Keratinocyte (primary cell): ENCODE measurements around the gene ZSWIM6. TPM values are rescaled to one million over a fixed set of nuclear protein-coding genes. Genes with fewer than 3 reads are reported as not detected.

ENCODE experiments used
- DNase-seq: peaks from one replicate; pipeline ENCODE4 v3.0.0-alpha.2; 2011; ENCODE audit warnings: low read depth, missing footprints, low spot score
- FAIRE-seq: peaks from 2 replicates; lab custom pipeline; 2011; peaks lifted over from hg19 to GRCh38; lab: Jason Lieb, UNC
- H2AFZ ChIP-seq: 2 replicates; pipeline ENCODE4 v1.6.0; 2012; ENCODE audit warnings: low read length, control low read depth, inconsistent platforms; ENCODE audit not compliant: control insufficient read depth
- H3K27ac ChIP-seq: 2 replicates; pipeline ENCODE4 v1.5.1; 2011; ENCODE audit warnings: low read length; ENCODE audit not compliant: control insufficient read depth, insufficient read depth
- H3K27me3 ChIP-seq: 3 replicates; pipeline ENCODE4 v1.6.0; 2011; ENCODE audit warnings: low read length; ENCODE audit not compliant: control insufficient read depth, insufficient read depth; ENCODE audit errors: extremely low read depth
- H3K36me3 ChIP-seq, 2 experiments: 2 replicates in 1 of 2; 3 replicates in 1 of 2; pipeline ENCODE4 v1.5.1; 2011; ENCODE audit warnings: low read length in 2 of 2, mild to moderate bottlenecking in 1 of 2; ENCODE audit not compliant: control insufficient read depth in 2 of 2, insufficient read depth in 2 of 2; ENCODE audit errors: extremely low read depth in 1 of 2
- H3K4me1 ChIP-seq: 3 replicates; pipeline ENCODE4 v1.5.1; 2011; ENCODE audit warnings: low read length; ENCODE audit not compliant: control insufficient read depth, insufficient read depth; ENCODE audit errors: extremely low read depth
- H3K4me2 ChIP-seq: 3 replicates; pipeline ENCODE4 v1.6.0; 2011; ENCODE audit warnings: low read depth, low read length; ENCODE audit not compliant: control insufficient read depth, insufficient read depth; ENCODE audit errors: extremely low read depth
- H3K4me3 ChIP-seq, 3 experiments: fragments of 200-600 bp in 1 of 3; sonication (generic) in 1 of 3; 2 replicates in 2 of 3; 3 replicates in 1 of 3; pipeline ENCODE4 v1.5.1; 2011 to 2016; ENCODE audit warnings: low read length in 3 of 3, mild to moderate bottlenecking in 3 of 3, control low read depth in 2 of 3, inconsistent platforms in 1 of 3, low read depth in 1 of 3, mixed read lengths in 1 of 3, mixed run types in 1 of 3, moderate library complexity in 1 of 3; ENCODE audit not compliant: control insufficient read depth in 2 of 3, insufficient read depth in 2 of 3; ENCODE audit errors: extremely low read depth in 1 of 3
- H3K79me2 ChIP-seq: 2 replicates; pipeline ENCODE4 v1.6.0; 2012; ENCODE audit warnings: low read length; ENCODE audit not compliant: control insufficient read depth, insufficient read depth
- H3K9ac ChIP-seq: 3 replicates; pipeline ENCODE4 v1.6.0; 2011; ENCODE audit warnings: low read length; ENCODE audit not compliant: control insufficient read depth, insufficient read depth; ENCODE audit errors: extremely low read depth
- H3K9me1 ChIP-seq: 3 replicates; pipeline ENCODE4 v1.6.0; 2011; ENCODE audit warnings: low read length; ENCODE audit not compliant: control insufficient read depth, insufficient read depth; ENCODE audit errors: extremely low read depth
- H3K9me3 ChIP-seq: 2 replicates; pipeline ENCODE4 v1.5.1; 2012; ENCODE audit warnings: low read depth, low read length; ENCODE audit not compliant: control insufficient read depth
- H4K20me1 ChIP-seq: 3 replicates; pipeline ENCODE4 v1.6.0; 2011; ENCODE audit warnings: low read length; ENCODE audit not compliant: control insufficient read depth, insufficient read depth; ENCODE audit errors: extremely low read depth
- EZH2 ChIP-seq: IDR thresholded peaks from one replicate; pipeline ENCODE4 v1.6.1; 2012; ENCODE audit warnings: inconsistent platforms, mild to moderate bottlenecking, low read length, moderate library complexity
- dilution Hi-C: fragments of 300-500 bp; cut with MboI; formaldehyde crosslinking; loops from one replicate; pipeline ENCODE4 v1.7.0; 2020; ENCODE audit warnings: low sequenced_read_pairs; ENCODE audit not compliant: extremely low pct_ligation_motif_present
- polyA plus RNA-seq, 5 experiments: library from polyadenylated mRNA; depleted of rRNA in 3 of 5; stranded (reverse) in 3 of 5; stranded (forward) in 1 of 5; unstranded in 1 of 5; fragments of >200 nt; gene quantifications; 1 replicate in 1 of 5; 2 replicates in 3 of 5; 3 replicates in 1 of 5; pipeline versions ENCODE4 v1.2.1 to v1.2.3, GENCODE V29; 2011 to 2012; ENCODE audit warnings: missing spikeins in 2 of 5, low read depth in 1 of 5, low replicate concordance in 1 of 5
- TF ChIP-seq, protein P1 (sequence below), 3 experiments: IDR thresholded peaks in 1 of 3; conservative IDR thresholded peaks in 1 of 3; optimal IDR thresholded peaks in 1 of 3; 2 replicates in 2 of 3; 3 replicates in 1 of 3; pipeline versions ENCODE3 to v1.5.1; 2011; ENCODE audit warnings: low read length in 3 of 3, mild to moderate bottlenecking in 3 of 3, moderate library complexity in 2 of 3, control low read depth in 1 of 3, inconsistent platforms in 1 of 3; ENCODE audit not compliant: insufficient read depth in 2 of 3; ENCODE audit errors: extremely low read depth in 1 of 3

ZSWIM6 gene
- polyA plus RNA-seq, 1 donor (not counting 4 experiments of a cell fraction or from before 2014, with no cell fraction given), result 9.9 TPM

DNA sequence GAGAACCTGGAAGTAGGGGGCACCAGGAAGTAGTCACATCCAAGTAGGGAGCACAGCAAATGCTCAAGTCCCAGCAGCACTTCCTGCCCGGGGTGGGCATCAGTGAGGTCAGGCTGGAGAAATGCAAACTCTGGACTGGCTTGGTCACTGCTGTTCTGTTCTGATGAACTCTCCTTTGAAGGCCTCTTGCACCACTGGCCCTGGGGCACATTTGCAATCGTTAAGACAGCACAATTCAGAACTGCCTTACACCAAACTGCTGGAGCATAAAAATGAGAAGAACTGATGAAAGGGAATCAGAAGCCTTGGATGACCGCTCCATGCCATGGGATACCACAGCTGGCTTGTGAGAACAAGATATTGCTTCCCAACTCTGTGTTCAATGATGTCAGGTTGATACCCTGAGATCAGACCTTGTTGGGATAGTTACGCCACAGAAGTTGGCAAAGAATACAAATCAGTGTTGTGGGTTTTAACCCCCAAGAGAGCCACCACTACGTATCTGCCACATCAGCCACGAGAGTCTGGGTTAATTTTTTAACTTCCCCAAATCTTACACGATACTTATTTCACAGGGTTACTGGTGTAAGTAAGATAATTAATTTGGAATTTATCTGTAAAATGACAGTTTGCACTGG is 42.3 kb upstream of the ZSWIM6 start:
- H3K4me1 ChIP-seq, result no peaks in the 10 kb centered on the region
- H4K20me1 ChIP-seq, result no peaks in the 10 kb centered on the region
- H2AFZ ChIP-seq, result no peak overlapping the region
- no peaks in the 10 kb centered on the region for H3K79me2 ChIP-seq
- DNase-seq (no peak), FAIRE-seq (no peak)
- H3K9me1 ChIP-seq, result no peaks in the 10 kb centered on the region
- H3K4me2 ChIP-seq, result no peak overlapping the region
- no peak overlapping the region for H3K9ac ChIP-seq
- dilution Hi-C loops, result no loop called here
- H3K27me3 ChIP-seq, result no peaks in the 10 kb centered on the region
- no peak overlapping the region for H3K27ac ChIP-seq
- TF ChIP-seq, protein P1, sequence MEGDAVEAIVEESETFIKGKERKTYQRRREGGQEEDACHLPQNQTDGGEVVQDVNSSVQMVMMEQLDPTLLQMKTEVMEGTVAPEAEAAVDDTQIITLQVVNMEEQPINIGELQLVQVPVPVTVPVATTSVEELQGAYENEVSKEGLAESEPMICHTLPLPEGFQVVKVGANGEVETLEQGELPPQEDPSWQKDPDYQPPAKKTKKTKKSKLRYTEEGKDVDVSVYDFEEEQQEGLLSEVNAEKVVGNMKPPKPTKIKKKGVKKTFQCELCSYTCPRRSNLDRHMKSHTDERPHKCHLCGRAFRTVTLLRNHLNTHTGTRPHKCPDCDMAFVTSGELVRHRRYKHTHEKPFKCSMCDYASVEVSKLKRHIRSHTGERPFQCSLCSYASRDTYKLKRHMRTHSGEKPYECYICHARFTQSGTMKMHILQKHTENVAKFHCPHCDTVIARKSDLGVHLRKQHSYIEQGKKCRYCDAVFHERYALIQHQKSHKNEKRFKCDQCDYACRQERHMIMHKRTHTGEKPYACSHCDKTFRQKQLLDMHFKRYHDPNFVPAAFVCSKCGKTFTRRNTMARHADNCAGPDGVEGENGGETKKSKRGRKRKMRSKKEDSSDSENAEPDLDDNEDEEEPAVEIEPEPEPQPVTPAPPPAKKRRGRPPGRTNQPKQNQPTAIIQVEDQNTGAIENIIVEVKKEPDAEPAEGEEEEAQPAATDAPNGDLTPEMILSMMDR (optimal IDR thresholded peaks at IDR 0.05 in 1 of 3, IDR thresholded peaks at IDR 0.05 in 1 of 3, conservative IDR thresholded peaks at IDR 0.05 in 1 of 3; ENCODE audit: extremely low read depth in 1 of 3, insufficient read depth in 2 of 3, low read length in 3 of 3), result no peak
- TF ChIP-seq EZH2, result no peak
- H3K9me3 ChIP-seq, result no peaks in the 10 kb centered on the region
- no peak overlapping the region for H3K4me3 ChIP-seq
- H3K36me3 ChIP-seq, result peaks cover 0 to 1% of the 10 kb centered on the region in 2 experiments

DNA sequence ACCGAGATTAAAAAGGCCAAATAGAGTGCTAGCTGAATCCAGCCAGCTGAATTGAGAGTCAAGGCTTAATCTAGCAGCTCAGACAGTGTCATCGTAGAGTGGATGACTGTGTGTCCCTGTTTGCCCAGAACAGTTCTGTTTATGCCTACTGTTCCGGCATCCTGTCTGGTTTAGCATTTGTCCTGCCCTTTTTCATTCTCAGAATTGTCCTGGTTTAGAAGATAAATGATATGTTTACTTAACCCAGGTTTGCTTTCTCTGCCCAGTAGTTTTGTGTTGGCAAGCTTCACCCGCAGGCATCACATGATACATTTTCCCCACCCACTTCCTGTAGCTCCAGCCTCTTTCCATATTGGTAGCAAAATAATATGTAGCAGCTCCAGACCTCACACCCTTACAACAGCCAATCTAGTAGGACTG is 41.3 kb upstream of the ZSWIM6 start:
- TF ChIP-seq, protein P1 (optimal IDR thresholded peaks at IDR 0.05 in 1 of 3, IDR thresholded peaks at IDR 0.05 in 1 of 3, conservative IDR thresholded peaks at IDR 0.05 in 1 of 3; ENCODE audit: extremely low read depth in 1 of 3, insufficient read depth in 2 of 3, low read length in 3 of 3), result no peak
- TF ChIP-seq EZH2, result no peak
- Histone ChIP-seq H3K9ac (no peak overlapping the region), H3K4me1 (no peaks in the 10 kb centered on the region), H3K9me3 (no peaks in the 10 kb centered on the region), H2AFZ (no peak overlapping the region), H3K27me3 (no peaks in the 10 kb centered on the region), H3K4me2 (no peak overlapping the region), H3K27ac (no peak overlapping the region), H3K4me3 (no peak overlapping the region), H3K9me1 (no peaks in the 10 kb centered on the region), H4K20me1 (no peaks in the 10 kb centered on the region), H3K79me2 (no peaks in the 10 kb centered on the region), H3K36me3 (peaks cover 0 to 1% of the 10 kb centered on the region in 2 experiments)
- dilution Hi-C loops, result no loop called here
- no peak for FAIRE-seq
- DNase-seq, result no peak
